ENCODE results near the gene BBS9.

The BBS9 gene

DNA sequence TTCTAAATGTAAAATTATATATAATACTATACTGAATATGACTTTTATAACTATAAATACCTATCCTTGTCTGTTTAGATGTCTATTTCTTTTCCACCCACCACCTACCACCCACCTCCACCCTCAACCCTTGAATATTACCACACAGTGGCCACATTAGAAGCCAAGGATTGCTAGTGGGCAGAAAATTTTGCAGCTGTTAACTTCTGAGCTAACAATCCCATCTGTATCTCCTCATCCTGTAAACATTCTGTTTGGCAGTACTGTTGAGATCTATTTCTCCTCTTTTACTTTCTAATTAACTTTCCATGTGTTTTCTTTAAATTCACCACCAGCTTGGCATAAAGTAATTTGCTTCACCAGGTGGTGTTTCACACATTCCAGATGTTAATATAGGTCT, 494.9 kb downstream of the BBS9 start:
- DNase-seq = no peak

GRCh38 chr7:33626869-33627268, 497.5 kb downstream of the BBS9 start:
- no peak for DNase-seq

DNA sequence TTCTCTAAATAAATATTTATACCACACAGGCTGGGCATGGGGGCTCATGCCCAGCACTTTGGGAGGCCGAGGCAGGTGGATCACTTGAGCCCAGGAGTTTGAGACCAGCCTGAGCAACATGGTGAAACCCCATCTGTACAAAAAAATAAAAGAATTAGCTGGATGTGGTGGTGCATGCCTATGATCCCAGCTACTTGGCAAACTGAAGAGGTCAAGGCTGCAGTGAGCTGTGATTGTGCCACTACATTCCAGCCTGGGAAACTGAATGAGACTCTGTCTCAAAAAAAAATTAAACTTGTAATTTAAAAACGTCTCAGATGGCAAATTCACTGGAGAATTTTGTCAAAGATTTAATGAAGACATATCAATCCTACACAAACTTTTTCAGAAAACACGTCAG, 498.4 kb downstream of the BBS9 start:
- no peak for DNase-seq

DNA sequence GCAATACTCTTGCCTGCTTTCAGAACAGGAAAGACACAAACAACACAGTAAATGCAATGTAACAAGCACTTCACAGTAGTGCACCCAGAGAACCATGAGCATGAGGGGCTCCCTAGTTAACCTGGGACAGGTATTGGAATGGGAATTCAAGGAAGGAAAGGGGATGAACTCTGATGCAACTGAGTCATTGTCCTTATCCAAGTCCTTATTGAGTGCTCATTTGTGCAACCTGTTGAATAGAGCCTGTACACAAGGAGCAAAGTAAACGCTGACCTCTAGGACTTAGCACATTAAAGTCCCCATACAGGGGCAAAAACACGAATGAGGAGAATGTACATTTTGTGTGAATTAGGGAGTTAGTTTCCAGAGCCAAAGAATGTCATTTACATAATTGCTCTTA, 499.5 kb downstream of the BBS9 start:
- no peak for DNase-seq

- DNase-seq = no peak
Observed at GRCh38 chr7:33630359-33630758, 501.0 kb downstream of the BBS9 start.

GRCh38 chr7:33632322-33632721, 503.0 kb downstream of the BBS9 start:
- no peak for DNase-seq

GRCh38 chr7:33632840-33633525, 503.6 kb downstream of the BBS9 start:
- no peak for DNase-seq

GRCh38 chr7:33634606-33635005, 505.2 kb downstream of the BBS9 start:
- DNase-seq = no peak

- DNase-seq = no peak
Observed at GRCh38 chr7:33636359-33636758, 507.0 kb downstream of the BBS9 start.

DNA sequence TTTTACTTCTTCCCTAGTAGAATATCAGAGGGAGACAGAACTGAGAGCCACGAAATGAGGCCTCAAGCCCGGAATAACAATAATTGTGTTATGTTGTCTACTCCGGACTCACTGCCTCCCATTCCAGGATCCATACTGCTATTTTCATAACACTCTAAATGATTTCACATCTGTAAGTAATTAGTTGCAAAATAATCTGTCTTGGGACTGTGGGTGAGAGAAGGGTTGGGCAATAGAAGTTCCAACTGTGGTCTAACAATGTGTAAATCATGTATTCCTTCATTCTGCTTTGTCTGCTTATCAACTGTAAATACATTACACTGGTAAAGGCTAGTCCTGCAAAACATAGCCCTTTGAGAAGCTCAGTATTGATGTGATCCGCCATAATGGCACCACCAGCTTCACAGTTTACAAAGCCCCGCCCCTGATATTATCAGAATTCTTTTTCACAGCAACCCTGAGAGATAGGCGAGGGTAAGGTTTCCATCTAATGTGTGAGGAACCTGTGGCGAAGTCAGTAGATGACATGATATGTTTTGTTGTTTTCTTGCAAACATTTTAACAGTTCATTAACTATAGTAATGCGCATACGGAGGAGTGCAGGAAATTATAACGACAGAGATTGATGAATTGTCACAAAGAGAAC, 510.3 kb downstream of the BBS9 start:
- no peak for DNase-seq

GRCh38 chr7:33640741-33641140, 511.4 kb downstream of the BBS9 start:
- DNase-seq = no peak

DNA sequence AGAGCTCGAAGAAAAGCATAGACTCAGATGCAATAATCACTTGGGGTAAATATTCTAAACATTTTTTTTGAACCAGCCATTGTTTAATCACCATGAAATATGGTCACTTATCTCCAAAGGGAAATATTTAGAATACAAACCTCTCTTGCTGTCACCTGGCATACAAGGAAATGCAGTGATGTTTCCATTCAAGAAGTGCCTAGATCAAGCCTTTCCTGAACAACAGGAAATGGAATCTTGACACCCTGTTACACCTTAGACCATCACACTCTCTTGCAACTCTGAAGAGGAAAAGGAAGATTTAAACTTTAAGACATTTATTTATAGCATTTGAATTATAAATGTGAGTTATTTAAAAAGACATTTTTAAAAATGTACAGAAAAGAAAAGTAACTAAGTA, 512.9 kb downstream of the BBS9 start:
- no peak for DNase-seq

DNA sequence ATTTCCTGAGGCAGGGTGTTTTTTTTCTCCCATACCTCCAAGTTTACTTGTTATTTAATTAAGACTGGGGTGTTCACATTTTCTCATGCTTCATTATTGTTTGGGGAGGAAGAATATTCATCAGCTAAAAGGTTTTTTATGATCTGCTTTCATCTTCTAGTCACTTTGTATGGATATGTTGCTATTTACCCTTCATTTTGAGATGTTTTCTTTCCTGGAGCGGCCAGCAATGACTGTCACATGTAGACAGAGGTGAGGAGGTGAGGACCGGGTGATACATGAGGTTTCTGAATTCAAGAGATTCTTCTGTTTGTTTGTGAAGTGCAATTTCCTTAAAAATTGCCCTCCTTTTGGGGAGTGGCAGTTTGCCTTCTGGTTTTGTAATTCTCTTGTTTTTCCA, 514.2 kb downstream of the BBS9 start:
- DNase-seq = no peak

DNA sequence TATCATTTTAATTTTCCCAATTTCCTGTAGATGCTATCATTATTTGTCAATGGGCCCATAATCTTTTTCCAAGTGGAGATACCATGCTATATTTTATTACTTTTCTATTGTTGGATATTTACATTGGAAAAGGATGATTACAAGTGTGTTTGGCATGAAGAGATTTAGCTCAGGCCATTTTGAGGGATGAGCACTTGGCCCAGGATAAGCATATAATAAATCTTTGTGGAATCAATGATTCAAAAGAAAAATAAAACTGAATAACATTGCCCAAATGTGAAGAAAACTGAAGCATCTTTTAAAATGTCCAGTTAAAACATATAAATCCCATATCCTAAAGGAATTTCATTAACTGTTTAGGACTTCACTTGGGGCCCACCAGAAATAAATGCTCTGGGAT, 515.1 kb downstream of the BBS9 start:
- DNase-seq = no peak

DNA sequence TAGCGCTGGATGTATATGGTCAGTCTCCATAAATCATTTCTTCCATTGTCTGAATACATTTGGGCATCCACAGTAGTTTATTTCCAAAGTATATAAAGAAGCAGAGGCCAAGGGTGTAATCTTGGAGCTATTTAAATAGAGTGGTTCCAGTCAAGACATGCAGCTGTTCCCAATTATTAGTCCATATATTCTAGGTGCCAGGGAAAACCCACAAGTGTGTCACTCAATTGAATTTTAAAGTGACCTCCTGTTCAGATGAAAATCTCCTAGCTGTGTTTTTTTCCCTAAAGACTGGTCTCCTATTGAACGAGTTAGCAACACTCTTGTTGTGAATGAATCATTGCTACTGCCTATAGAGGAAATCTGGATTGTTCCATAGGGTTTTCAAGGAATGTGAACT, 515.7 kb downstream of the BBS9 start:
- DNase-seq = no peak

- no peak for DNase-seq
Observed at GRCh38 chr7:33646166-33646565, 516.8 kb downstream of the BBS9 start.

DNA sequence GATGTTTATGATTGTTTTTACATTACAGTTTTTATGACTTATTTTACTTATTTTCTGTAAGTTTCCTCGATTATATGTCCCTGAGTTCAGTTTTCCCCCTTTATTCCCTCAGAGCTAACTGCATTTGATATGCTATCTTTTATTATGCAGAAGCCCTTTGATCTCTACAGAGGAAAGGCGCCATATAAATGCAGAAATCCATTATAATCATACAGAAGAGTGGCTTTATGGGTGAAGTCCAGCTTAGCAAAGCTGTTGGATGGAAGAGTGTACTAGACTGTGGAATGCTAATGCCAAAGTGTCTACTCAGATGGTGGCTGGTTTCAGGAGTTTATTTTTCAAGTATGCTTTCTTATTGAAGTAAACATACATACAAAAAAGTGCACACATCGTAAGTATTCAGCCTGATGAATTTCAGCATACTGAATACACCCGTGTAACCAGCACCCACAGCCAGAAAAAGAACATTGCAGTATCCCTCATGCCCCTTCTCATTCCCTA, 517.6 kb downstream of the BBS9 start:
- DNase-seq = no peak

DNA sequence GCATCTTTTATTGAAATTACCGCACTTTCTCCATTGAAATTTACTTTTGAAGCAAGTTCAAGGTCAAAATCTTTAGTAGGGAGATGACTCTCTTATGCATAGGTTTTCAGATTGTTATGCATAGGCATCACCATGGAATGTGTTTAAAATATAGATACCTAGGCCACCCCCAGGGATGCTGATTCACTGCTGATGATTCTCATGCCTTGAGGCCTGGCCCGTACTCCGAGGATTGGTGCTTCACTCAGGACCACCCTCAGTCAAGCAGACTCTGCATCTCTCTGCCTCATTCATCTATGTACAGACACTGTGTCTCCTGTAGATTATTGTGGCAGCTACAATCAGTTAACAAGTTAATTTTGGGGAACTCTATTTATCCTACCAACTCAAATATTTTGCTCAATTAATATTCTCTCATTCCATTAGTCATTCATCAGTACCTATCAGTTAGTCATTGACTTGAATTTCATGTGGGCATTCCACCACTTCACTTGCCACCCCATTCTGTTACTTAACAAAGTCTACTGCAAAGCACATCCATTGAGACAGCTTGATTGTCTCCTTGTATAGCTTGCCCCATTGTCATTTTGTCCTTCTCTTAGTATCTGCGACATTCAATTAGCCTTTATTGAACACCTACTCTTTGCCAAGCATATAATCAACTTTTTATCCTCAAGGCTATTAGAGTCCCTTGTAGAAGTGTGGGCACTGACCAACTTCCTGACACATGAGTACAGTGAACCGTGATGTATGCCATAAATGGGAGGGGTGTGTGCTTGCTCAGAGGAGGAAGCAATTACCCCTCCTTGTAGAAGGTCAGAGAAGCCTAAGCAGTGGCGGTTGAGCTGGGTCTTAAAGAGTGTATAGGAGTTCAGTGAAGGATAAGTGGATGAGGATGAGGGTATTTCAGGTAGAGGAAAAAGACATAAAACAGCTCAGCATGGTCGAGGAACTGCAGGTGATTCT, 520.4 kb downstream of the BBS9 start:
- no peak for DNase-seq

GRCh38 chr7:33650828-33651227, 521.5 kb downstream of the BBS9 start:
- DNase-seq = no peak

DNA sequence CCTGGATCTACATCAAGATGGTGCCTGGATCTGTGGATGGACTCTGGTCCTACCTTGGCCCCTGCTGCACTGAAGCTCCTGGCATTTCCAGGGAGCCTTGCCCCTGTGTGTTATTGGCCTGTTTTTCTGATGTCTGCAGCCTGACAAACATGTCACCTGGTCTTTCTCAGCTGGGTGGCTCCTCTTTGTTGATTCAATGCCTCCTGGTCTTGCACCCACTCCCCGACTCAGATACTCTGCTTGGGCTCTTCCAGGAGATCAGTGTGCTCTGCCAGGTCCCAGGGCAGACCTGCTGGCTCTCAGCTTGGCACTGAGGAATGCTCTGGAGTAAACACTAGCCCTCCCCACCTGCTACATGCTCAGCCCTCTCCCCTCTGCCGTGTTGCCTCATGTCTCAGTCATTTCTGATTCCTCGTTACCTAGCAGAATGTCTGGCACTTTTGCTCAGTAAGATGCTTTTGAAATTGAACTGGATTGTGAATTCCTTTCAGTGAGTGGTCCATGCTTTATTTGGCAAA, 522.7 kb downstream of the BBS9 start:
- DNase-seq = no peak

- no peak for DNase-seq
Observed at GRCh38 chr7:33654676-33655075, 525.3 kb downstream of the BBS9 start.
